Measurements from ENCODE around the gene ZNF423. TPM values are rescaled to one million over a fixed set of nuclear protein-coding genes. Genes with fewer than 3 reads are reported as not detected.

Gene ZNF423
- total RNA-seq, 1 donor from 2014 or later = not detected

- ChIA-PET CTCF (no interaction called here), POLR2A (no interaction called here)
- no peak for TF ChIP-seq CTCF (IDR thresholded peaks at IDR 0.05)
- H3K4me3 Mint-ChIP-seq = no peak overlapping the region
- peaks cover 4% of the 10 kb centered on the region for H3K27me3 Mint-ChIP-seq
- intact Hi-C loops (cut with micrococcal nuclease) = no loop called here
- H3K9me3 Mint-ChIP-seq = no peaks in the 10 kb centered on the region
- no peak overlapping the region for H3K27ac Mint-ChIP-seq
- ATAC-seq (ENCODE audit: low read depth) (no peak), DNase-seq (no peak)
- H3K4me1 Mint-ChIP-seq = no peaks in the 10 kb centered on the region
- no peaks in the 10 kb centered on the region for H3K36me3 Mint-ChIP-seq (ENCODE audit: low read depth)
Observed at GRCh38 chr16:49712106-49712505, 143.8 kb downstream of the ZNF423 start.

- ChIA-PET CTCF (no interaction called here), POLR2A (no interaction called here)
- no peak for DNase-seq
- no peak for TF ChIP-seq CTCF (IDR thresholded peaks at IDR 0.05)
- no peak for ATAC-seq (ENCODE audit: low read depth)
- H3K36me3 Mint-ChIP-seq (ENCODE audit: low read depth) = no peaks in the 10 kb centered on the region
- peaks cover 4% of the 10 kb centered on the region for H3K27me3 Mint-ChIP-seq
- H3K9me3 Mint-ChIP-seq = no peaks in the 10 kb centered on the region
- no peak overlapping the region for H3K27ac Mint-ChIP-seq
- H3K4me1 Mint-ChIP-seq = no peaks in the 10 kb centered on the region
- intact Hi-C loops (cut with micrococcal nuclease) = no loop called here
- no peak overlapping the region for H3K4me3 Mint-ChIP-seq
Observed at GRCh38 chr16:49709057-49709456, 146.9 kb downstream of the ZNF423 start.

GRCh38 chr16:49708491-49708890 lies 147.4 kb downstream of the ZNF423 start:
- no peak for DNase-seq
- Mint-ChIP-seq H3K4me1 (no peaks in the 10 kb centered on the region), H3K36me3 (ENCODE audit: low read depth) (no peaks in the 10 kb centered on the region), H3K27me3 (peaks cover 4% of the 10 kb centered on the region), H3K4me3 (no peak overlapping the region), H3K27ac (no peak overlapping the region), H3K9me3 (no peaks in the 10 kb centered on the region)
- TF ChIP-seq CTCF (IDR thresholded peaks at IDR 0.05) = no peak
- ChIA-PET CTCF (no interaction called here), POLR2A (no interaction called here)
- intact Hi-C loops (cut with micrococcal nuclease) = no loop called here
- no peak for ATAC-seq (ENCODE audit: low read depth)

GRCh38 chr16:49706620-49707355 lies 149.1 kb downstream of the ZNF423 start:
- intact Hi-C loops (cut with micrococcal nuclease) = no loop called here
- CTCF ChIA-PET = no interaction called here
- no peak overlapping the region for H3K27ac Mint-ChIP-seq
- no peak for TF ChIP-seq CTCF (IDR thresholded peaks at IDR 0.05)
- no peaks in the 10 kb centered on the region for H3K4me1 Mint-ChIP-seq
- no peak for DNase-seq
- no peak overlapping the region for H3K4me3 Mint-ChIP-seq
- ATAC-seq (ENCODE audit: low read depth) = no peak
- POLR2A ChIA-PET = no interaction called here
- H3K36me3 Mint-ChIP-seq (ENCODE audit: low read depth) = no peaks in the 10 kb centered on the region
- H3K27me3 Mint-ChIP-seq = peaks cover 4% of the 10 kb centered on the region
- no peaks in the 10 kb centered on the region for H3K9me3 Mint-ChIP-seq

- ATAC-seq (ENCODE audit: low read depth) = no peak
- Mint-ChIP-seq H3K27me3 (peaks cover 4% of the 10 kb centered on the region), H3K27ac (no peak overlapping the region), H3K9me3 (no peaks in the 10 kb centered on the region), H3K4me3 (no peak overlapping the region), H3K36me3 (ENCODE audit: low read depth) (no peaks in the 10 kb centered on the region), H3K4me1 (no peaks in the 10 kb centered on the region)
- ChIA-PET CTCF (no interaction called here), POLR2A (no interaction called here)
- intact Hi-C loops (cut with micrococcal nuclease) = no loop called here
- DNase-seq = no peak
- TF ChIP-seq CTCF (IDR thresholded peaks at IDR 0.05) = no peak
Observed at GRCh38 chr16:49704586-49705155, 151.2 kb downstream of the ZNF423 start.

Measured in activated B cell treated with CpG ODN at 0.5 μM for 24 hours (primary cell).